Peyer's patch (tissue), 4 donors: ENCODE measurements around the gene TSPAN15.

ENCODE experiments used
- CTCF ChIP-seq, 6 experiments: fragments of 450-650 bp in 4 of 6; fragments of 200-600 bp in 2 of 6; sonication (generic) in 1 of 6; IDR thresholded peaks; one replicate each; pipeline ENCODE4 v1.5.1; 2017 to 2019; ENCODE audit warnings: antibody characterized with exemption in 6 of 6, mild to moderate bottlenecking in 3 of 6, moderate library complexity in 1 of 6
- POLR2A ChIP-seq, 2 donors: fragments of 450-650 bp; IDR thresholded peaks; one replicate each; pipeline ENCODE4 v1.5.1; 2017; ENCODE audit warnings: antibody characterized with exemption in 2 of 2, mild to moderate bottlenecking in 2 of 2, moderate library complexity in 2 of 2

- no peak for TF ChIP-seq CTCF (IDR thresholded peaks at IDR 0.05)
- no peak for TF ChIP-seq POLR2A (IDR thresholded peaks at IDR 0.05)
These were observed 102.1 kb downstream of the TSPAN15 start for GRCh38 chr10:69553328-69553727.
